IPS DF 19.7 (cell line): Measurements from ENCODE around the gene COL20A1.
"Not testable (repeated sequence)": the region's sequence is repeated elsewhere in the genome, so short reads cannot be mapped to it uniquely, and the experiment has no call there.

ENCODE experiments used
- DNase-seq: peaks from one replicate; pipeline ENCODE4 v3.0.0-alpha.2; 2013; ENCODE audit warnings: low read depth, low spot score

COL20A1 gene

GRCh38 chr20:63332488-63333240, 39.7 kb downstream of the COL20A1 start:
- DNase-seq, result no peak

GRCh38 chr20:63333241-63333836, 40.4 kb downstream of the COL20A1 start:
- DNase-seq, result no peak

DNA sequence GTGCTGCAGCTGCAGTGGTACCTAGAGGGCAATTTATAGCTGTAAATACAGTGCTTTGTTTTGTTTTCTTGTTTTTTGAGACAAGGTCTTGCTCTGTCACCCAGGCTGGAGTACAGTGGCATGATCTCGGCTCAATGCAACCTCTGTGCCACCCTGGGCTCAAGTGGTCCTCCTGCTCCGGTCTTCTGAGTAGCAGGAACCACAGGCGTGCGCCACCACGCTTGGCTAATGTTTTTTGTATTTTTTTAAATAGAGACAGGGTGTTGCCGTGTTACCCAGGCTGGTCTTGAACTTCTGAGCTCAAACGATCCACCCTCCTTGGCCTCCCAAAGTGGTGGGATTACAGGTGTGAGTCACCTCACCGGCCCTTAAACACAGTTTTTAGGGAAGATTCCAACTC, 41.4 kb downstream of the COL20A1 start:
- DNase-seq, result no peak

- DNase-seq, result not testable (repeated sequence)
These were observed 42.1 kb downstream of the COL20A1 start for GRCh38 chr20:63335060-63335459.

DNA sequence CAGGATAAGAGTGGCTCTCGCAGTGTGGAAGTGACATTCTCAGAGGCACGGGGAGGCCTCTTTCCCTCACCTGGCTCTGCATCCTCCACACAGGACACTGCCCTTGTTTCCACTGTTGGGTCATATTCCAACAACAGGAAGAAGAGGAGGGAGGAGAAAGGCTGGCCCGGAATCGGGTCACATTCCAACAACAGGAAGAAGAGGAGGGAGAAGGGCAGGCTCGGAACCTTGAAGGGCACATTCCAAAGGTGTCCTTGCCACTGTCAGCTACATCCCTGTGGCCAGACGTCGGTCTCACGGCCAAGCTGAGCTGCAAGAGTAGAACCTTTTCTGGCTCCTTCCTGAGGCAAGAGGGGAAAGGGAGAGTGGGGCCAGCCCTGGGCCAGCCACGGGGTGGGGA, 42.7 kb downstream of the COL20A1 start:
- DNase-seq, result no peak

GRCh38 chr20:63336232-63336752, 43.3 kb downstream of the COL20A1 start:
- no peak for DNase-seq

DNA sequence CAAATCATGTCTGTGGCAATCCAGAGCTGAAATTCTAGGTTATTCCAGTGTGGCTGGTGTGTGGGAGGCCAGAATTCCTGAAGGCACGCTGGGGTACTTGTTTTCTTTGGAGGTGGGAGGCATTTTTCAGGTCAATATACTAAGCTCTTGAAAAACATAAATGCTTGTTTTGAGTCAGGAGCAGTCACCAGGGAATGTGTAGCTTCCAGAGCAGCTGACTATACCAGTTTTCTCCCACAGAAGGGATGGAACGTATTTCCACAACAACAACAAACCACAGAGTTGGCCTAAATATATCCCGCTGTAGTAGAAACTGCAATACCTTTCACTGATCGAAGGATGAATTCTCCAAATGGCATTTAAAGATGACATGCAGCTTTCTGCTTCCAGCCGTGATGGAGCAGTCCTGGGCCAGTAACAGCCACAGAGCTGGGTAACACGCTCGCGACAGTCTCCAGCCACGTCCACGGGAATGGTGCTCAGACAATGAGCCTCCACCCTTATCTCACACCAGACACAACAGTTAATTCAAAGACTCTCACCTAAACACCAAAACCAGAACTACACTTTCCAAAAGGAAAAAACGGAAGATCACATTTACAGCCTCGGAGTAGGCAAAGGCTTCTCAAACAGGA, 44.9 kb downstream of the COL20A1 start:
- no peak for DNase-seq

- DNase-seq, result not testable (repeated sequence)
These were observed 46.4 kb downstream of the COL20A1 start for GRCh38 chr20:63339154-63340094.

- not testable (repeated sequence) for DNase-seq
These were observed 47.2 kb downstream of the COL20A1 start for GRCh38 chr20:63340158-63340688.

- DNase-seq, result no peak
These were observed 49.8 kb downstream of the COL20A1 start for GRCh38 chr20:63342561-63343459.

DNA sequence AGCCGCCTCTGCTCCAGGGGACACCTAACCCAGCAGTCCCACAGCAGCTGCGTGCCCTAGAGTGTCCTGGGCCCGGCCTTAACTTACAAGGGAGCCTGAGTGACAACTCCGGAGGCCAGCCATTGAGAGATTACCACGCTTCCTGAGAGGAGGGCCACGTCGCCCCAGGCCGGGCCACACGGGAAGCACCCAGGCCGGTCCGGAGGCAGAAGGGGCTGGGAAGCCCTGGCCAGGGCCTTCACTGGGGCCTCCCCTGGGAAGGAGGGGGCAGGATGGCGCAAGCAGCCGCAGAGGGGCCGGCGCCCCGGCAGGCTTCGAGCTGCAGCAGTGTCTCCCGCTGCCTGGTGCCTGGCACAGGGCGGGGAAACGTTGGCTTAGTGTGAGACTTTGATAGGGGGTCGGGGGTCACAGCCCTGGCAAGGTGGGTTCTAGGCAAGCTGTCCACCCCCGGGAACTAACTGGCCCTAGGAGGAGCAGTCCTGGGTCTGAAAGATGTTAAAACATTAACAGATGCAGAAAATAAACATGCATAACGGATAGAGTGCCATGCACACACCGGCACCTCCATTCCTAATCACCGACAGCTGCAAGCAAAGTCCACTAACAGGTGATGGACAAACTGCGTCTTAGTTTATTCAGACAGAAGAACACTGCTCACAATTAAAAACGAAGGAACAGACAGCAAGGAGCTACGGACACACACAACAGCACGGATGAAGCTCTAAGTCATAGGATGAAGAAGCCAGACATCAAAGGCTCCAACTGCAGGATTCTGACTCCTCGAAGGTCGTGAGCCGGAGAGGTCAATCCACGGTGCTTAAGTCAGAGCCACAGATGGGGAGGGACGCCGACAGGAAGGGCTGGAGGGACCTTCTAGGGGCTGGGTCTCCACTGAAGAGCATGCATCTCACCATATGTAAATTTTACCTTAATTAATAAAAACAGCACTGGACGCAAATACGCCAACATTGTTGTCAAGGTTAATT, 50.8 kb downstream of the COL20A1 start:
- DNase-seq, result no peak

DNA sequence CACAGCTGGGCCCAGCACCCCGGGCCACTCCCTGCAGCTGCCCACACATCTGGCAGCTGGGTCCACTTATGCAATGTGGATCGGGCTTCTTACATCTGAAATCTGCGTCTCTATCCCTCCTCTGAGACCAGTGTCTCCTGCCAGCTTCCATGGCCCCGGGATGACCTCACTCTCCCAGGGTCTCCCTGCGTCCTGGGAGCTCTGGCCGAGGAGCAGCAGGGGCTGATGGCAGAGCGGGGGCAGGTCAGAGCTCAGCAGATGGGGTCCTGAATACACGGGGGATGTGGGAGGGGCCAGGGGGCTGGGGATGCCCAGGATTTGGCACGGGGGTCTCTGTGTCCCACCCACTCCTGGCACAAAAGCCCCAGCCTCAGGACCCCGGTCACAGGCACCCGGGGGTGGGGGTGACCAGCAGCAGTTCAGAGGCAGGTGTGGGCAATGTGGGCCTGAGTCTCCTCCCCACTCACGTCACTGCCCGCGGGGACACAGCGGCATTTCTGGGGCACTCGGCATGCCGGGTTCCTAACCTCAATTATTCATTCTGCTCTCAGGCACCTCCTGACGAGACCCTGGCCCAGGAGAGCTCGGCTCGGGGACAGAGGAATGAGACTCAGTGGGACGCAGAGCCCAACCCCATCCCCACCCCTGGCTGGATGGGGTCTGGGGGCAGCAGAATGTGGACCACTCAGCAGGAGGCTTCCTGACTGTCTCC, 51.8 kb downstream of the COL20A1 start:
- DNase-seq, result no peak

- DNase-seq, result no peak
These were observed 52.5 kb downstream of the COL20A1 start for GRCh38 chr20:63345328-63346100.

GRCh38 chr20:63346131-63347080, 53.4 kb downstream of the COL20A1 start:
- DNase-seq, result no peak

DNA sequence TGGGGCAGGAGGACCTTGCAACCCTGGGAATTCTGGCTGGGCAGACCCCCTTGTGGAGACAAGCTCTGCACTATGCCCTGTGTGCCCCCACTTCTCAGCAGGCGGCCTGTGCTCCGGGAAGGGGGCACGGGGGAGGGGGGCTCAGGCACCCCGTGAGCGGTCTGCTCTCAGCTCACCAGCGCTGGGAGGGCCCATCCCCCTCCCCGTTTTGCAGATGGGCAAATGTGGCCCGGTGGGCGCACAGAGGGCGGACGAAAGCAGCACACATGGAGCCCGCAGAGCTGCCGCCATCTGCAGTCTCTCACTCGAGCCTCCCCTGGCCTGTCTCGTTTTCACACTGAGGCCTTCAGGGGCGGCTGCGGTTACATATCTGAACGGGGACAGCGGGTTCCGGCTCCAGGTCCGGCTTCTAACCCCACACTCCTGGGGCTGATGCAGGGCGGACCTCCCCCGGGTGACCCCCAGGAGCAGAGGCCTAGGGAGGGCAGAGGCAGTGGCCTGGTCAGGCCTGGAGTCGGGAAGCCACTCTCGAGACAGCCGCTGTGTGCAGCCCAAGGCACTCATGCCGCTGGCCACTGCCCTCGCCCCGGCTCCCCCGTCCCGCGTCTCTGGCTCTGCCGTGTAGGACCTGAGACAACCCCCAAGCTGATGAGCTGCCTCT, 54.2 kb downstream of the COL20A1 start:
- no peak for DNase-seq
